Left cardiac atrium (tissue), 4 donors: ENCODE data around the gene TPD52L2. TPM values are rescaled to one million over a fixed set of nuclear protein-coding genes. Genes with fewer than 3 reads are reported as not detected.
A peak's percentile ranks its signal among the peaks of the same experiment; 100 is the strongest.

ENCODE experiments used
- ATAC-seq, 2 donors: fragments of 200-7000 bp; cut with Tn5 transposase; one replicate each; pipeline ENCODE4 v1.9.1; 2020; ENCODE audit warnings: mild to moderate bottlenecking in 2 of 2, moderate library complexity in 2 of 2
- DNase-seq: peaks from one replicate; pipeline ENCODE4 v3.0.0-alpha.2; 2020
- intact Hi-C, 2 donors: fragments of 100-400 bp; cut with DNase I; formaldehyde crosslinking; loops; one replicate each; pipeline versions ENCODE4 v1.14.1 to v1.15.1; 2022 to 2023
- long read RNA-seq: library from polyadenylated mRNA; unstranded; transcript quantifications from one replicate; pipeline ENCODE4 v2.0.0, GENCODE V29; 2021
- total RNA-seq, 2 donors: library from RNA; stranded (reverse); fragmentation: NEBNext Ultra II Directional; extraction: Animal tissue kit (Norgen Biotek cat#: 25700); gene quantifications; one replicate each; pipeline ENCODE4 v1.2.1, GENCODE V29; 2021
- donor health status: DM: no; HTN: yes; CAD: no.
- donor health status: DM: no; HTN: yes; CAD: no; lungs with severe emphysema.
- donor health status: DM: yes; HTN: yes; CAD: no.
- donor health status: Dilated cardiomyopathy.

TPD52L2 gene
- 10 to 100 TPM; 67.5 to 68.7 TPM for total RNA-seq
- long read RNA-seq, full-length matches to known transcripts, result 108 of 123 reads
- long read RNA-seq, partial matches to known transcripts, result 12 of 123 reads
- long read RNA-seq, other reads (novel, unspliced or antisense), result 3 of 123 reads

GRCh38 chr20:63864978-63865640 lies at the start of gene TPD52L2:
Gene TPD52L2 (plus strand): TSS chr20:63865270. CDS start chr20:63865366, 96 bp downstream.
- ATAC-seq (peak; percentile 95 to 96), DNase-seq (peak; percentile 99)
- intact Hi-C loops, result loop anchor here (5.0 kb wide), 2 partner anchors 78 to 88 kb away; no protein-coding TSS in a partner anchor

DNA sequence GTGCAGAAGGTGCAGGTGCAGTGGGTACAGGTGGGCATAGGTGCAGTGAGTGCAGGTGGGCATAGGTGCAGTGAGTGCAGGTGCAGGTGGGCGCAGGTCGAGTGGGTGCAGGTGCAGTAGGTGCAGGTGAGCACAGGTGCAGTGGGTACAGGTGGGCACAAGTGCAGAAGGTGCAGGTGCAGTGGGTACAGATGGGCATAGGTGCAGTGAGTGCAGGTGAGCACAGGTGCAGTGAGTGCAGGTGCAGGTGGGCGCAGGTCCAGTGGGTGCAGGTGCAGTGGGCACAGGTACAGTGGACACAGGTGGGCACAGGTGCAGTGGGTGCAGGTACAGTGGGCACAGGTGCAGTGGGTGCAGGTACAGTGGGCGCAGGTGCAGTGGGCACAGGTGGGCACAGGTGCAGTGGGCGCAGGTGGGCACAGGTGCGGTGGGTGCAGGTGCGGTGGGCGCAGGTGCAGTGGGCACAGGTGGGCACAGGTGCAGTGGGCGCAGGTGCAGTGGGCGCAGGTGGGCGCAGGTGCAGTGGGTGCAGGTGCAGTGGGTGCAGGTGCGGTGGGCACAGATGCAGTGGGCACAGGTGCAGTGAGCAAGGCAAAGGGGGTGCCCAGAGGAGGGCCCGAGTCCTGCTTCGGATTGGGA lies 49.3 kb upstream of the TPD52L2 start:
- intact Hi-C loops, result no loop called here
- DNase-seq (no peak), ATAC-seq (no peak)

GRCh38 chr20:63819224-63819921 lies 45.7 kb upstream of the TPD52L2 start:
- intact Hi-C loops, result no loop called here
- DNase-seq, result peak; percentile 50
- ATAC-seq, result peak in 1 of 2 donors; percentile 11

DNA sequence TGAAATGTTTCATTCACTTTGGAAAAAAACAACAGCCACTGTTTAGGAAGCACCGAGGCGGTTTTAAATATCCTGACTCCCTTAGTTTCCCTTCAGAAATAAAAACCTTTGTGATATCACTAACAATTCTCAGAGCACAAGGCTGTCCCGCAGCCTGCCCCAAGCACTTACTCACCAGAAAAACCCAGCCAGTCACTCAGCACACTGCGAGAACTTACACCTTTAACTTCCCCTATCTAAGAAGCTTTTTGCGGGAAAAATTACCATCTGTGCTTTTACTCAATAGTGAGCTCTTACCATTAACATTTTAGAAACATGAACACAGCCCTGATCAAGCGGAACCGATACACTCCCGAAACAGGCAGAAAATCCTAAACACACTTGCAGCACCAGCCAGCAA lies 43.3 kb upstream of the TPD52L2 start:
- intact Hi-C loops, result loop anchor here in 1 of 2 donors (5.0 kb wide), 1 partner anchor 35 kb away; no protein-coding TSS in a partner anchor
- ATAC-seq (no peak), DNase-seq (no peak)

DNA sequence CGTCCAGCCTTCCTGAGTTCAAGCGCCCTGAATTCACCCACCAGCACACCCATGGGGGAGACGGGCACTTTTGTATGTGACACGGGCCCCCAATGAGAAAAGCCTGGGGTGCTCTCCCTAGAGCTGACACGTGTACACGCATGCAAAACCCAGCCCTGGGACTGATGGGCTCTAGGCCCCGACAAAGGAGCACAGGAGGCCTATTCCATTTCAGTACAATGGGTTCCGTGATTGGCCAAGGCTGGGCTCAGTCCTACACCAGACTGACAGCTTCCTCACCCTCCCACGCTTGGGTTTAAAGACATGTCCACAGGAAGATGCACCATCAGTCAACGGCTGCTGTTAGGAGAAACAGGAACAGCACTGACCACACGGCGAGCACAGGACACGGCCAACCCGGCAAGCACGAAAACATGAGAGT lies 42.8 kb upstream of the TPD52L2 start:
- ATAC-seq (peak in 1 of 2 donors; percentile 30), DNase-seq (no peak)
- intact Hi-C loops, result loop anchor here in 1 of 2 donors (5.0 kb wide), 1 partner anchor 35 kb away; no protein-coding TSS in a partner anchor

DNA sequence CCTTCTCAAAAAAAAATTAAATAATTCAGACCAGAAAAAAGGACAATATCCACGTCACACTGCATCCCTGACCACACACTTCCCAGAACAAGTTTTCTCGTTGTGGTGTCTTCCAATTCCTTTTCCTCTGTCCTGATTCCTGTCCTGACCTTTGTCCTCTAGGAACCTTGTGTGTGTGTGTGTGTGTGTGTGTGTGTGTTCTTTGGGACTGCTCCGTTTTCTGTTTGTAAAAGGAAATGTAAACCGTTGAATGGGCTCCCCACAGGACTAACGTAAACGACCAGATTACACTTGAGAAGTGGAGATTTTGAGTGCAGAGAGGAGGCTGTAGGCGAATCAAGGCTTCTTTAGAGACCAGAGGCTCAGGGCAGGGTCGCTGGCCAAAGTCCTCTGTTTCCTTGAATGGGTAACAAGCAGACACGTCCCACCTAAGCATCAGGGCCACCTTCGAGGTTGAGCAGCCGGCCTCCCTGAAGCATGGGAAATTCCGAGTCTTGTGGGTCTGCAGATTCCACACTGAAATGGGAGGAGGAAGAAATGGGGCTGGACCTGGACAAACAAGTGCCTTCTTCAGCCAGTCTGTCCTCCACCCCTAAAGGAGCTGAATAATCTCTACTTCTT lies 41.3 kb upstream of the TPD52L2 start:
- ATAC-seq, result no peak
- intact Hi-C loops, result loop anchor here in 1 of 2 donors (5.0 kb wide), 1 partner anchor 34 kb away; no protein-coding TSS in a partner anchor
- no peak for DNase-seq

- ATAC-seq (no peak), DNase-seq (no peak)
- intact Hi-C loops, result no loop called here
Measured at GRCh38 chr20:63825331-63826118, 39.5 kb upstream of the TPD52L2 start.

- intact Hi-C loops, result no loop called here
- ATAC-seq (no peak), DNase-seq (no peak)
Measured at GRCh38 chr20:63826753-63827152, 38.3 kb upstream of the TPD52L2 start.

- ATAC-seq (no peak), DNase-seq (no peak)
- intact Hi-C loops, result no loop called here
Measured at GRCh38 chr20:63828124-63828523, 36.9 kb upstream of the TPD52L2 start.

DNA sequence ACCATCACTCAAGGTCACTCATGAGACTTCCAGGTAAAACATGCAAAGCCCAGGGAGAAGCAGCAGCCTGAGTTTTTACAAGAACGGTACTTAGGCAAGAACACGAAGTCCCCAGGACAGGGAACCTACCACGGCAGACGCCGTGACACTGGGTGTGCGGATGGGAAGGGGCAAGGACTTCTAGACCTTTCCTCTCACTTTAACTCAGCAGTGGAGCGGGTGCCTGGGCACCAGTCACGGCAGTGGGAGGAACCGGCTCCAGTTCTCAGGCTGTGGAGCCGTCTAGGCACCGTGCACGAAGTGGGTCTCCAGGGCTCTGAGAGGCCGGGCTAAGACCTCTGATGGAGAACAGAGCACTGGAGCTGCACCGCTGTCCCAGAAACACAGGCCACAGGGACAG lies 36.5 kb upstream of the TPD52L2 start:
- no peak for ATAC-seq
- intact Hi-C loops, result no loop called here
- DNase-seq, result no peak

GRCh38 chr20:63828951-63829350 lies 36.1 kb upstream of the TPD52L2 start:
- intact Hi-C loops, result no loop called here
- DNase-seq, result no peak
- no peak for ATAC-seq

GRCh38 chr20:63829603-63829944 lies 35.5 kb upstream of the TPD52L2 start:
- DNase-seq (no peak), ATAC-seq (no peak)
- intact Hi-C loops, result no loop called here

DNA sequence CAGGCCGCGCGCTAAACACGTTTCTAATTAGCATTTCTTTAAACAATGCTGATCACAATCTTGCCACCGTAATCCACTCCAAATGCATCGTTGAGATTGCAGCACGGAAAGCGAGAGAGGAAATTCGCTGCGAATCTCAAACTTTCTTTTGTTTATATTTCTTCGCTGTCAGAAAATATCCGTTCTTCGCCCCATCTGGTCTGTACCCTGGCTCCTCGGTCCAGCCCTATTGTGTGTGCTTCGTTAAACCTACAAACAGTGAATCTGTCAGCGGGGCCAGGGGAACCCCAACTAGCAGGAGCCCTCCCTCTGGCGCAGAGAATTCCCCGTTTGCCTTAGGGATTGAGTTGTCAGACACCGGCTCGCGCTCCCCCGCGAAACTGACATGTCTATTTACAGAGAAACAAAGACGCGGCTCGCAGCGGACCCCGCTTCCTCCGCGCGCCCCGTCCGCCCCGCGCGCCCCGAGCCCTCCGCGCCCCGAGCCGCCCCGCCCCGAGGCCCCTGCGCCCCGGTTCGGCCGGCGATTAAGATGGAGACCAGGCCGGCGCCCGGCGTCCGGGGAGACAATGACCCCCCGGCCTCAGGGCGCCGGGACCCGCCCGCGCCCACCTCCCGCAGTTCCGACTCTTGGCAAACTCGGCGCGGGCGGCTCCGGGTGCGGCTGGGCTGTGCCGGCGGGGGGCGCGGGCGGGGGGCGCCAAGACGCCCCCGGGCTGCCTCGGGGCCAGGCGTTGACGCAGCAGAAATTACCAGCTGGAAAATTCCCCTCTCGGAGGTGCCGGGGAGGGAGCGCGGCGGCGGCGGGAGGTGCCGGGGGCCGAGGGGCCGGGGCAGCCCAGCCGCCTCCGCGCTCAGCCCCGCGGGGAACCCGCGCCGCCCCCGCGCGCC lies 34.9 kb upstream of the TPD52L2 start:
- DNase-seq (peak; percentile 41), ATAC-seq (no peak)
- intact Hi-C loops, result no loop called here

- intact Hi-C loops, result no loop called here
Measured at GRCh38 chr20:63830841-63831588, 34.1 kb upstream of the TPD52L2 start, which contains the start of gene ZBTB46. Gene ZBTB46 (minus strand): TSS chr20:63831264. CDS start chr20:63790757, 40,507 bp downstream.

DNA sequence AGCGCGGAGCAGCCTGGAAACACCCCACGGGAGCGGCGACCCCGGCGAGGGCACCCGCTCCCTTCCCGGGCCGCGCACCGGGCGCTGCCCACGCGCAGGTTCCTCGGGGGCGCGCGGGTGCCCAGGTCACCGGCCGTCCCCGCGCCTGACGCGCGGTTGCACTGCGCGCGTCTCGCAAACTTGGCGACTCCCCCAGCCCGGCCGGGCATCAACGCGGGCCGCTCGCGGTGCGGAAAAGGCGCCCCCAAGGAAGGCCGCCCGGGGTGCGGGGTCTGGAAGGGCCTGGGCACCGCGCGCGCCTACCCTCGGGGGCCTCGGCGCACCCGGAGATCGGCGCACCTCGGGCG lies 33.5 kb upstream of the TPD52L2 start:
- DNase-seq (no peak), ATAC-seq (peak in 1 of 2 donors; percentile 5)
- intact Hi-C loops, result no loop called here

More at GRCh38 chr20:63830841-63831588, 34.1 kb upstream of the TPD52L2 start, which contains the start of gene ZBTB46:
- ATAC-seq (peak; percentile 1 to 51), DNase-seq (peak; percentile 75)

- DNase-seq, result peak; percentile 68
- intact Hi-C loops, result no loop called here
- peak; percentile 39 to 64 for ATAC-seq
Measured at GRCh38 chr20:63831993-63832686, 32.9 kb upstream of the TPD52L2 start.
